Upper lobe of right lung (tissue), 1 donor: ENCODE results near the gene EYA2. TPM values are rescaled to one million over a fixed set of nuclear protein-coding genes. Genes with fewer than 3 reads are reported as not detected.

Experiments
- ATAC-seq: fragments of 200-7000 bp; cut with Tn5 transposase; one replicate; pipeline ENCODE4 v1.9.1; 2020; ENCODE audit warnings: mild to moderate bottlenecking, moderate library complexity
- DNase-seq: peaks from one replicate; pipeline ENCODE4 v3.0.0-alpha.2; 2020
- H3K27ac ChIP-seq: fragments of 200-600 bp; one replicate; pipeline ENCODE4 v1.8.0; 2022
- H3K27me3 ChIP-seq: fragments of 200-600 bp; one replicate; pipeline ENCODE4 v1.8.0; 2022; ENCODE audit warnings: mild to moderate bottlenecking
- H3K36me3 ChIP-seq: fragments of 200-600 bp; one replicate; pipeline ENCODE4 v1.8.0; 2022
- H3K4me1 ChIP-seq: fragments of 200-600 bp; one replicate; pipeline ENCODE4 v1.8.0; 2022
- H3K4me3 ChIP-seq: fragments of 200-600 bp; one replicate; pipeline ENCODE4 v1.8.0; 2022; ENCODE audit warnings: mild to moderate bottlenecking
- H3K9me3 ChIP-seq: fragments of 200-600 bp; one replicate; pipeline ENCODE4 v1.8.0; 2022
- CTCF ChIP-seq: fragments of 200-600 bp; IDR thresholded peaks from one replicate; pipeline ENCODE4 v1.8.0; 2022; ENCODE audit warnings: antibody characterized with exemption
- intact Hi-C: fragments of 100-400 bp; cut with DNase I; formaldehyde crosslinking; loops from one replicate; pipeline ENCODE4 v1.11.0; 2022
- total RNA-seq: library from RNA; stranded (reverse); fragmentation: NEBNext Ultra II Directional; extraction: Animal tissue kit (Norgen Biotek cat#: 25700); gene quantifications from one replicate; pipeline ENCODE4 v1.2.1, GENCODE V29; 2021
- donor health status: DM: no; HTN: yes; CAD: no; lungs with severe emphysema.

The EYA2 gene
- total RNA-seq, 1 donor from 2014 or later: 1.8 TPM

- ATAC-seq: no peak
- DNase-seq: no peak
- no peak overlapping the region for H3K27ac ChIP-seq
- intact Hi-C loops: no loop called here
- no peak for TF ChIP-seq CTCF
- no peaks in the 10 kb centered on the region for H3K9me3 ChIP-seq
- H3K36me3 ChIP-seq: no peaks in the 10 kb centered on the region
- no peak overlapping the region for H3K4me3 ChIP-seq
- H3K4me1 ChIP-seq: no peaks in the 10 kb centered on the region
- peaks cover 14% of the 10 kb centered on the region for H3K27me3 ChIP-seq
Observed at GRCh38 chr20:46913329-46914044, 18.8 kb downstream of the EYA2 start.

GRCh38 chr20:46914789-46915379, 20.2 kb downstream of the EYA2 start:
- Histone ChIP-seq H3K27me3 (peaks cover 14% of the 10 kb centered on the region), H3K4me1 (no peaks in the 10 kb centered on the region), H3K9me3 (no peaks in the 10 kb centered on the region), H3K27ac (no peak overlapping the region), H3K4me3 (no peak overlapping the region), H3K36me3 (no peaks in the 10 kb centered on the region)
- ATAC-seq: no peak
- TF ChIP-seq CTCF: no peak
- no peak for DNase-seq
- intact Hi-C loops: no loop called here

GRCh38 chr20:46915575-46916257, 21.1 kb downstream of the EYA2 start:
- intact Hi-C loops: no loop called here
- TF ChIP-seq CTCF: no peak
- no peaks in the 10 kb centered on the region for H3K9me3 ChIP-seq
- H3K36me3 ChIP-seq: no peaks in the 10 kb centered on the region
- no peaks in the 10 kb centered on the region for H3K4me1 ChIP-seq
- DNase-seq (no peak), ATAC-seq (no peak)
- H3K27me3 ChIP-seq: peaks cover 14% of the 10 kb centered on the region
- no peak overlapping the region for H3K4me3 ChIP-seq
- H3K27ac ChIP-seq: no peak overlapping the region

- intact Hi-C loops: no loop called here
- Histone ChIP-seq H3K4me3 (no peak overlapping the region), H3K27ac (no peak overlapping the region), H3K36me3 (no peaks in the 10 kb centered on the region), H3K4me1 (no peaks in the 10 kb centered on the region), H3K27me3 (peaks cover 14% of the 10 kb centered on the region), H3K9me3 (no peaks in the 10 kb centered on the region)
- no peak for TF ChIP-seq CTCF
- DNase-seq (no peak), ATAC-seq (no peak)
Observed at GRCh38 chr20:46916258-46916603, 21.6 kb downstream of the EYA2 start.

- no peaks in the 10 kb centered on the region for H3K4me1 ChIP-seq
- no peak for TF ChIP-seq CTCF
- H3K36me3 ChIP-seq: no peaks in the 10 kb centered on the region
- H3K4me3 ChIP-seq: no peak overlapping the region
- no peak for DNase-seq
- H3K27me3 ChIP-seq: peaks cover 14% of the 10 kb centered on the region
- intact Hi-C loops: no loop called here
- H3K27ac ChIP-seq: no peak overlapping the region
- no peak for ATAC-seq
- no peaks in the 10 kb centered on the region for H3K9me3 ChIP-seq
Observed at GRCh38 chr20:46917155-46917554, 22.5 kb downstream of the EYA2 start.
